ENCODE data around the gene RGS7BP.

DNA sequence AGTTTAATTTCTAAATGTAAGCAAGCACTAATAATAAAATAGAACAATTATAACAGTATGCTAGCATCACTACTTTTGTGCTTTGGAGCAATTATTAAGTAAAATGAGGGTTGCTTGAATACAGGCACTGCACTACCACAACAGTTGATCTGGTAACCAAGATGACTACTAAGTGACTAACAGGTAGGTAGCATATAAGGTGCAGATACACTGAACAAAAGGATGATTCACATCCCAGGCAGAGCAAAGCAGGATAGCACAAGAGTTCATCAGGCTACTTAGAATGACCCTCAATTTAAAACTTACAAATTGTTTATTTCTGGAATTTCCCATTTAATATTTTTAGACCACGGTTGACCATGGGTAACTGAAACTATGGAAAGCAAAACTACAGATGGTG lies 48.0 kb upstream of the RGS7BP start:
- TF ChIP-seq, protein P1, sequence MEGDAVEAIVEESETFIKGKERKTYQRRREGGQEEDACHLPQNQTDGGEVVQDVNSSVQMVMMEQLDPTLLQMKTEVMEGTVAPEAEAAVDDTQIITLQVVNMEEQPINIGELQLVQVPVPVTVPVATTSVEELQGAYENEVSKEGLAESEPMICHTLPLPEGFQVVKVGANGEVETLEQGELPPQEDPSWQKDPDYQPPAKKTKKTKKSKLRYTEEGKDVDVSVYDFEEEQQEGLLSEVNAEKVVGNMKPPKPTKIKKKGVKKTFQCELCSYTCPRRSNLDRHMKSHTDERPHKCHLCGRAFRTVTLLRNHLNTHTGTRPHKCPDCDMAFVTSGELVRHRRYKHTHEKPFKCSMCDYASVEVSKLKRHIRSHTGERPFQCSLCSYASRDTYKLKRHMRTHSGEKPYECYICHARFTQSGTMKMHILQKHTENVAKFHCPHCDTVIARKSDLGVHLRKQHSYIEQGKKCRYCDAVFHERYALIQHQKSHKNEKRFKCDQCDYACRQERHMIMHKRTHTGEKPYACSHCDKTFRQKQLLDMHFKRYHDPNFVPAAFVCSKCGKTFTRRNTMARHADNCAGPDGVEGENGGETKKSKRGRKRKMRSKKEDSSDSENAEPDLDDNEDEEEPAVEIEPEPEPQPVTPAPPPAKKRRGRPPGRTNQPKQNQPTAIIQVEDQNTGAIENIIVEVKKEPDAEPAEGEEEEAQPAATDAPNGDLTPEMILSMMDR (conservative IDR thresholded peaks at IDR 0.05 in 1 of 2, IDR thresholded peaks at IDR 0.05 in 1 of 2; ENCODE audit: low read depth in 1 of 2, low read length in 2 of 2) = no peak
- TF ChIP-seq EZH2 (IDR thresholded peaks at IDR 0.05; ENCODE audit: low read length, missing control alignments) = no peak

Data from fibroblast of lung (primary cell).